Activated CD4-positive, alpha-beta T cell treated with anti-CD3 and anti-CD28 coated beads for 36 hours (primary cell): ENCODE data around the gene MED7. TPM values are rescaled to one million over a fixed set of nuclear protein-coding genes. Genes with fewer than 3 reads are reported as not detected.
"Not testable (repeated sequence)": the region's sequence is repeated elsewhere in the genome, so short reads cannot be mapped to it uniquely, and the experiment has no call there.

ENCODE experiments used
- ATAC-seq: fragments of 200-7000 bp; cut with Tn5 transposase; one replicate; pipeline ENCODE4 v1.10.0; 2021; ENCODE audit warnings: mild to moderate bottlenecking, moderate library complexity
- CTCF ChIA-PET: fragments of 350-600 bp; sonication (Branson Sonifier 250); formaldehyde crosslinking; loops from one replicate; lab custom pipeline; 2021; ENCODE audit warnings: antibody characterized with exemption; lab: Charles Lee
- POLR2A ChIA-PET: fragments of 350-600 bp; sonication (Branson Sonifier 250); formaldehyde crosslinking; loops from one replicate; lab custom pipeline; 2021; ENCODE audit warnings: antibody characterized with exemption, inconsistent platforms; lab: Charles Lee
- DNase-seq: peaks from one replicate; pipeline ENCODE4 v3.0.0-alpha.2; 2020
- H3K27ac Mint-ChIP-seq: one replicate; pipeline ENCODE4 v1.8.0; 2021; ENCODE audit warnings: mixed read lengths
- H3K27me3 Mint-ChIP-seq: one replicate; pipeline ENCODE4 v1.8.0; 2021; ENCODE audit warnings: mixed read lengths
- H3K36me3 Mint-ChIP-seq: one replicate; pipeline ENCODE4 v1.8.0; 2021; ENCODE audit warnings: low read depth, mixed read lengths
- H3K4me1 Mint-ChIP-seq: one replicate; pipeline ENCODE4 v1.8.0; 2021; ENCODE audit warnings: mixed read lengths
- H3K4me3 Mint-ChIP-seq: one replicate; pipeline ENCODE4 v1.8.0; 2021; ENCODE audit warnings: mild to moderate bottlenecking, moderate library complexity, mixed read lengths
- H3K9me3 Mint-ChIP-seq: one replicate; pipeline ENCODE4 v1.8.0; 2021; ENCODE audit warnings: low read depth, mixed read lengths
- intact Hi-C, 2 experiments: fragments of 100-400 bp; cut with DNase I in 1 of 2; cut with micrococcal nuclease in 1 of 2; formaldehyde crosslinking; loops; one replicate each; pipeline versions ENCODE4 v1.14.2 to v1.15.1; 2022 to 2024; cut with DNase I, micrococcal nuclease
- total RNA-seq, 2 experiments: library from RNA; stranded (reverse); gene quantifications; one replicate each; pipeline ENCODE4 v1.2.3, GENCODE V29; 2021

The MED7 gene
- total RNA-seq, result 10 to 100 TPM in 1 of 2 experiments, 1 to 10 TPM in 1; 10.0 to 16.9 TPM

GRCh38 chr5:157142317-157143126 lies at the start of gene MED7:
MED7 (minus strand) TSS chr5:157142865; CDS start chr5:157139431, 3,434 bp downstream.
- peaks cover 45% of the 10 kb centered on the region for H3K36me3 Mint-ChIP-seq
- peak within 1 kb of the TSS; percentile 99 for H3K27ac Mint-ChIP-seq
- ChIA-PET CTCF (interaction anchor here (0.6 to 3.2 kb wide), 21 partner anchors 10 to 966 kb away, joined by 3 to 16 read pairs (median 4); partner anchors contain the start of gene HAVCR2), POLR2A (interaction anchor here (0.6 to 2.4 kb wide), 29 partner anchors 10 to 589 kb away, joined by 3 to 27 read pairs (median 4); partner anchors contain the start of genes ITK and THG1L)
- H3K9me3 Mint-ChIP-seq, result no peaks in the 10 kb centered on the region
- ATAC-seq (peak; percentile 98), DNase-seq (peak; percentile 95)
- peaks cover 46% of the 10 kb centered on the region for H3K4me1 Mint-ChIP-seq
- peak within 1 kb of the TSS; percentile 84 for H3K4me3 Mint-ChIP-seq
- no peaks in the 10 kb centered on the region for H3K27me3 Mint-ChIP-seq
- intact Hi-C loops, result loop anchor here (2.0 to 5.0 kb wide), 4 partner anchors 34 to 600 kb away; partner anchors contain the start of genes HAVCR2 (in 1 of the 2) and LSM11 (in 1 of the 2)

- peak; percentile 71 for DNase-seq
- no peaks in the 10 kb centered on the region for H3K9me3 Mint-ChIP-seq
- peak overlapping the region; percentile 96 for H3K27ac Mint-ChIP-seq
- ChIA-PET CTCF (interaction anchor here (0.7 to 4.8 kb wide), 11 partner anchors 10 to 71 kb away, joined by 3 to 28 read pairs (median 5); partner anchors contain the start of gene MED7), POLR2A (interaction anchor here (0.7 to 2.2 kb wide), 16 partner anchors 10 to 112 kb away, joined by 3 to 16 read pairs (median 4); partner anchors contain the start of genes ITK and MED7)
- H3K4me1 Mint-ChIP-seq, result peaks cover 75% of the 10 kb centered on the region
- ATAC-seq, result peak; percentile 59
- peaks cover 88% of the 10 kb centered on the region for H3K36me3 Mint-ChIP-seq
- intact Hi-C loops, result loop anchor here (1.0 to 2.0 kb wide), 3 partner anchors 8 to 58 kb away; no protein-coding TSS in a partner anchor
- H3K27me3 Mint-ChIP-seq, result no peaks in the 10 kb centered on the region
- peak overlapping the region; percentile 93 for H3K4me3 Mint-ChIP-seq
These were observed 46.6 kb upstream of the MED7 start for GRCh38 chr5:157189223-157189622.

GRCh38 chr5:157188270-157188669 lies 45.6 kb upstream of the MED7 start:
- Mint-ChIP-seq H3K4me3 (peak overlapping the region; percentile 93), H3K27ac (peak overlapping the region; percentile 96), H3K27me3 (no peaks in the 10 kb centered on the region), H3K36me3 (peaks cover 89% of the 10 kb centered on the region), H3K9me3 (no peaks in the 10 kb centered on the region), H3K4me1 (peaks cover 67% of the 10 kb centered on the region)
- ChIA-PET CTCF (interaction anchor here (1.0 to 4.8 kb wide), 6 partner anchors 11 to 84 kb away, joined by 3 to 28 read pairs (median 10); no protein-coding TSS in a partner anchor), POLR2A (interaction anchor here (1.3 to 2.2 kb wide), 4 partner anchors 11 to 46 kb away, joined by 4 to 10 read pairs (median 4); partner anchors contain the start of gene MED7)
- intact Hi-C loops, result loop anchor here in 1 of 2 experiments (2.0 kb wide), 2 partner anchors 35 to 59 kb away; no protein-coding TSS in a partner anchor
- no peak for ATAC-seq
- no peak for DNase-seq

- ATAC-seq (peak; percentile 9), DNase-seq (no peak)
- Mint-ChIP-seq H3K36me3 (peaks cover 89% of the 10 kb centered on the region), H3K27ac (peak overlapping the region; percentile 96), H3K4me1 (peaks cover 57% of the 10 kb centered on the region), H3K9me3 (no peaks in the 10 kb centered on the region), H3K4me3 (peak overlapping the region; percentile 93), H3K27me3 (no peaks in the 10 kb centered on the region)
- CTCF ChIA-PET, result interaction anchor here (0.6 to 2.0 kb wide), 11 partner anchors 9 to 262 kb away, joined by 3 to 15 read pairs (median 3); partner anchors contain the start of gene MED7
- POLR2A ChIA-PET, result interaction anchor here (0.7 to 1.4 kb wide), 8 partner anchors 9 to 81 kb away, joined by 3 to 7 read pairs (median 4); no protein-coding TSS in a partner anchor
- intact Hi-C loops, result loop anchor here in 1 of 2 experiments (2.0 kb wide), 2 partner anchors 14 to 66 kb away; no protein-coding TSS in a partner anchor
These were observed 44.5 kb upstream of the MED7 start for GRCh38 chr5:157187046-157187754.

- ATAC-seq, result peak; percentile 3
- intact Hi-C loops, result loop anchor here in 1 of 2 experiments (2.0 kb wide), 2 partner anchors 14 to 66 kb away; no protein-coding TSS in a partner anchor
- Mint-ChIP-seq H3K27me3 (no peaks in the 10 kb centered on the region), H3K9me3 (no peaks in the 10 kb centered on the region), H3K36me3 (peaks cover 90% of the 10 kb centered on the region), H3K4me1 (peaks cover 51% of the 10 kb centered on the region), H3K4me3 (peak overlapping the region; percentile 93), H3K27ac (peak overlapping the region; percentile 96)
- peak; percentile 49 for DNase-seq
- CTCF ChIA-PET, result interaction anchor here (0.6 to 2.0 kb wide), 10 partner anchors 9 to 263 kb away, joined by 3 to 15 read pairs (median 4); partner anchors contain the start of gene MED7
- POLR2A ChIA-PET, result interaction anchor here (0.7 to 1.4 kb wide), 10 partner anchors 9 to 561 kb away, joined by 3 to 7 read pairs (median 4); no protein-coding TSS in a partner anchor
These were observed 43.8 kb upstream of the MED7 start for GRCh38 chr5:157186309-157187045.

GRCh38 chr5:157185122-157185521 lies 42.5 kb upstream of the MED7 start:
- not testable (repeated sequence) for H3K9me3 Mint-ChIP-seq, H3K27me3 Mint-ChIP-seq, ATAC-seq
- intact Hi-C loops, result loop anchor here in 1 of 2 experiments (2.0 kb wide), 2 partner anchors 36 to 82 kb away; partner anchors contain the start of gene CYFIP2
- H3K36me3 Mint-ChIP-seq, result peaks cover 86% of the 10 kb centered on the region
- ChIA-PET CTCF (interaction anchor here (0.7 to 5.3 kb wide), 8 partner anchors 9 to 69 kb away, joined by 4 to 33 read pairs (median 7); no protein-coding TSS in a partner anchor), POLR2A (interaction anchor here (0.6 to 2.0 kb wide), 6 partner anchors 12 to 88 kb away, joined by 3 to 10 read pairs (median 4); partner anchors contain the start of gene MED7)
- peak; percentile 52 for DNase-seq
- peak overlapping the region; percentile 93 for H3K4me3 Mint-ChIP-seq
- peak overlapping the region; percentile 95 for H3K27ac Mint-ChIP-seq
- H3K4me1 Mint-ChIP-seq, result peaks cover 42% of the 10 kb centered on the region

- DNase-seq (peak; percentile 49), ATAC-seq (peak; percentile 7)
- intact Hi-C loops, result loop anchor here (1.0 to 2.0 kb wide), 3 partner anchors 9 to 83 kb away; partner anchors contain the start of gene CYFIP2 (in 1 of the 2)
- ChIA-PET CTCF (interaction anchor here (1.2 to 5.3 kb wide), 8 partner anchors 9 to 70 kb away, joined by 4 to 33 read pairs (median 8); no protein-coding TSS in a partner anchor), POLR2A (interaction anchor here (0.6 to 2.2 kb wide), 4 partner anchors 10 to 35 kb away, joined by 3 to 11 read pairs (median 4); no protein-coding TSS in a partner anchor)
- peaks cover 80% of the 10 kb centered on the region for H3K36me3 Mint-ChIP-seq
- H3K4me3 Mint-ChIP-seq, result peak overlapping the region; percentile 93
- H3K27me3 Mint-ChIP-seq, result no peaks in the 10 kb centered on the region
- peak overlapping the region; percentile 95 for H3K27ac Mint-ChIP-seq
- H3K9me3 Mint-ChIP-seq, result no peaks in the 10 kb centered on the region
- H3K4me1 Mint-ChIP-seq, result peaks cover 44% of the 10 kb centered on the region
These were observed 41.5 kb upstream of the MED7 start for GRCh38 chr5:157184117-157184670.

- H3K36me3 Mint-ChIP-seq, result peaks cover 62% of the 10 kb centered on the region
- DNase-seq, result no peak
- intact Hi-C loops, result loop anchor here in 1 of 2 experiments (1.0 kb wide), 1 partner anchor 40 kb away; no protein-coding TSS in a partner anchor
- no peak for ATAC-seq
- no peaks in the 10 kb centered on the region for H3K9me3 Mint-ChIP-seq
- H3K4me1 Mint-ChIP-seq, result peaks cover 45% of the 10 kb centered on the region
- ChIA-PET CTCF (interaction anchor here (0.7 to 5.3 kb wide), 11 partner anchors 8 to 146 kb away, joined by 3 to 33 read pairs (median 4); no protein-coding TSS in a partner anchor), POLR2A (interaction anchor here (0.7 to 2.2 kb wide), 5 partner anchors 15 to 70 kb away, joined by 3 to 11 read pairs (median 4); partner anchors contain the start of gene MED7)
- H3K4me3 Mint-ChIP-seq, result peak overlapping the region; percentile 93
- H3K27me3 Mint-ChIP-seq, result no peaks in the 10 kb centered on the region
- H3K27ac Mint-ChIP-seq, result peak overlapping the region; percentile 100
These were observed 39.6 kb upstream of the MED7 start for GRCh38 chr5:157182143-157182757.
